GM10266 (cell line): ENCODE results near the gene PRR27.

ENCODE experiments used
- DNase-seq: peaks from one replicate; pipeline ENCODE4 v3.0.0; 2012; ENCODE audit errors: extremely low spot score
- CTCF ChIP-seq: IDR thresholded peaks from 2 replicates; pipeline ENCODE4 v1.5.1; 2012; ENCODE audit warnings: mild to moderate bottlenecking, low read depth; ENCODE audit not compliant: control insufficient read depth, insufficient read depth; ENCODE audit errors: missing control alignments

Gene PRR27

GRCh38 chr4:70151271-70151670 is 2.8 kb upstream of the PRR27 start:
- no peak for DNase-seq
- no peak for TF ChIP-seq CTCF

GRCh38 chr4:70152088-70152487 is 1.9 kb upstream of the PRR27 start:
- no peak for TF ChIP-seq CTCF
- DNase-seq, result no peak

- no peak for DNase-seq
- TF ChIP-seq CTCF, result no peak
These were observed 4.5 kb downstream of the PRR27 start for GRCh38 chr4:70158576-70158975.

- TF ChIP-seq CTCF, result no peak
- no peak for DNase-seq
These were observed 23.1 kb downstream of the PRR27 start for GRCh38 chr4:70177090-70177489.

GRCh38 chr4:70178075-70178660 is 24.1 kb downstream of the PRR27 start:
- DNase-seq, result no peak
- TF ChIP-seq CTCF, result no peak

- DNase-seq, result no peak
- TF ChIP-seq CTCF, result no peak
These were observed 25.8 kb downstream of the PRR27 start for GRCh38 chr4:70179811-70180210.

GRCh38 chr4:70181864-70182263 is 27.8 kb downstream of the PRR27 start:
- no peak for TF ChIP-seq CTCF
- DNase-seq, result no peak
